ENCODE data around the gene UGT1A5. TPM values are rescaled to one million over a fixed set of nuclear protein-coding genes. Genes with fewer than 3 reads are reported as not detected.

Gene UGT1A5
- total and polyA plus RNA-seq, 2 experiments from 2014 or later: not detected

- Histone ChIP-seq H3K79me2 (replicated peaks; ENCODE audit: insufficient read depth) (no peaks in the 10 kb centered on the region), H3K36me3 (ENCODE audit: insufficient read depth) (no peaks in the 10 kb centered on the region), H3K27ac (ENCODE audit: low read depth) (no peak overlapping the region), H3K4me3 (no peak overlapping the region), H3K4me1 (ENCODE audit: insufficient read depth) (no peaks in the 10 kb centered on the region), H3K4me2 (no peak overlapping the region), H3K27me3 (ENCODE audit: insufficient read depth) (no peaks in the 10 kb centered on the region), H3F3A (replicated peaks; ENCODE audit: low read depth) (no peaks in the 10 kb centered on the region), H2AFZ (no peak overlapping the region), H4K20me1 (replicated peaks; ENCODE audit: insufficient read depth) (no peaks in the 10 kb centered on the region), H3K9me2 (ENCODE audit: insufficient read depth) (no peaks in the 10 kb centered on the region)
- peaks cover 3% of the 10 kb centered on the region for H3K27me3 Mint-ChIP-seq (ENCODE audit: insufficient read depth, low read depth, poor library complexity)
- no peaks in the 10 kb centered on the region for H3K4me1 Mint-ChIP-seq
- peaks cover 19% of the 10 kb centered on the region for H3K9me3 Mint-ChIP-seq
- H3K27ac Mint-ChIP-seq: no peak overlapping the region
- H3K4me3 Mint-ChIP-seq: no peak overlapping the region
- H3K36me3 Mint-ChIP-seq (ENCODE audit: low read depth): no peaks in the 10 kb centered on the region; the same call in 2 of the 3 replicates
- TF ChIP-seq, protein P1, sequence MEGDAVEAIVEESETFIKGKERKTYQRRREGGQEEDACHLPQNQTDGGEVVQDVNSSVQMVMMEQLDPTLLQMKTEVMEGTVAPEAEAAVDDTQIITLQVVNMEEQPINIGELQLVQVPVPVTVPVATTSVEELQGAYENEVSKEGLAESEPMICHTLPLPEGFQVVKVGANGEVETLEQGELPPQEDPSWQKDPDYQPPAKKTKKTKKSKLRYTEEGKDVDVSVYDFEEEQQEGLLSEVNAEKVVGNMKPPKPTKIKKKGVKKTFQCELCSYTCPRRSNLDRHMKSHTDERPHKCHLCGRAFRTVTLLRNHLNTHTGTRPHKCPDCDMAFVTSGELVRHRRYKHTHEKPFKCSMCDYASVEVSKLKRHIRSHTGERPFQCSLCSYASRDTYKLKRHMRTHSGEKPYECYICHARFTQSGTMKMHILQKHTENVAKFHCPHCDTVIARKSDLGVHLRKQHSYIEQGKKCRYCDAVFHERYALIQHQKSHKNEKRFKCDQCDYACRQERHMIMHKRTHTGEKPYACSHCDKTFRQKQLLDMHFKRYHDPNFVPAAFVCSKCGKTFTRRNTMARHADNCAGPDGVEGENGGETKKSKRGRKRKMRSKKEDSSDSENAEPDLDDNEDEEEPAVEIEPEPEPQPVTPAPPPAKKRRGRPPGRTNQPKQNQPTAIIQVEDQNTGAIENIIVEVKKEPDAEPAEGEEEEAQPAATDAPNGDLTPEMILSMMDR (conservative IDR thresholded peaks at IDR 0.05; ENCODE audit: low read depth in 2 of 2): no peak
- no peak for TF ChIP-seq STAT1 (IDR thresholded peaks at IDR 0.05; ENCODE audit: unreplicated experiment)
- TF ChIP-seq JUNB (IDR thresholded peaks at IDR 0.05; ENCODE audit: unreplicated experiment): no peak
- no peak for TF ChIP-seq ZNF114 (CRISPR knock-in tag; IDR thresholded peaks at IDR 0.05)
- TF ChIP-seq EZH2phosphoT487 (IDR thresholded peaks at IDR 0.05; ENCODE audit: unreplicated experiment): no peak
- no peak for TF ChIP-seq CREB1 (CRISPR knock-in tag; IDR thresholded peaks at IDR 0.05; ENCODE audit: low read depth)
- TF ChIP-seq EZH2 (IDR thresholded peaks at IDR 0.05; ENCODE audit: low read depth, unreplicated experiment): no peak
- TF ChIP-seq REST (IDR thresholded peaks at IDR 0.05; ENCODE audit: unreplicated experiment): no peak
- no peak for TF ChIP-seq NANOG (IDR thresholded peaks at IDR 0.05; ENCODE audit: borderline replicate concordance)
- TF ChIP-seq, protein P2, sequence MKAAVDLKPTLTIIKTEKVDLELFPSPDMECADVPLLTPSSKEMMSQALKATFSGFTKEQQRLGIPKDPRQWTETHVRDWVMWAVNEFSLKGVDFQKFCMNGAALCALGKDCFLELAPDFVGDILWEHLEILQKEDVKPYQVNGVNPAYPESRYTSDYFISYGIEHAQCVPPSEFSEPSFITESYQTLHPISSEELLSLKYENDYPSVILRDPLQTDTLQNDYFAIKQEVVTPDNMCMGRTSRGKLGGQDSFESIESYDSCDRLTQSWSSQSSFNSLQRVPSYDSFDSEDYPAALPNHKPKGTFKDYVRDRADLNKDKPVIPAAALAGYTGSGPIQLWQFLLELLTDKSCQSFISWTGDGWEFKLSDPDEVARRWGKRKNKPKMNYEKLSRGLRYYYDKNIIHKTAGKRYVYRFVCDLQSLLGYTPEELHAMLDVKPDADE (IDR thresholded peaks at IDR 0.05): no peak
- TF ChIP-seq POLR2AphosphoS5 (IDR thresholded peaks at IDR 0.05; ENCODE audit: low read depth): no peak
- TF ChIP-seq, protein P3, sequence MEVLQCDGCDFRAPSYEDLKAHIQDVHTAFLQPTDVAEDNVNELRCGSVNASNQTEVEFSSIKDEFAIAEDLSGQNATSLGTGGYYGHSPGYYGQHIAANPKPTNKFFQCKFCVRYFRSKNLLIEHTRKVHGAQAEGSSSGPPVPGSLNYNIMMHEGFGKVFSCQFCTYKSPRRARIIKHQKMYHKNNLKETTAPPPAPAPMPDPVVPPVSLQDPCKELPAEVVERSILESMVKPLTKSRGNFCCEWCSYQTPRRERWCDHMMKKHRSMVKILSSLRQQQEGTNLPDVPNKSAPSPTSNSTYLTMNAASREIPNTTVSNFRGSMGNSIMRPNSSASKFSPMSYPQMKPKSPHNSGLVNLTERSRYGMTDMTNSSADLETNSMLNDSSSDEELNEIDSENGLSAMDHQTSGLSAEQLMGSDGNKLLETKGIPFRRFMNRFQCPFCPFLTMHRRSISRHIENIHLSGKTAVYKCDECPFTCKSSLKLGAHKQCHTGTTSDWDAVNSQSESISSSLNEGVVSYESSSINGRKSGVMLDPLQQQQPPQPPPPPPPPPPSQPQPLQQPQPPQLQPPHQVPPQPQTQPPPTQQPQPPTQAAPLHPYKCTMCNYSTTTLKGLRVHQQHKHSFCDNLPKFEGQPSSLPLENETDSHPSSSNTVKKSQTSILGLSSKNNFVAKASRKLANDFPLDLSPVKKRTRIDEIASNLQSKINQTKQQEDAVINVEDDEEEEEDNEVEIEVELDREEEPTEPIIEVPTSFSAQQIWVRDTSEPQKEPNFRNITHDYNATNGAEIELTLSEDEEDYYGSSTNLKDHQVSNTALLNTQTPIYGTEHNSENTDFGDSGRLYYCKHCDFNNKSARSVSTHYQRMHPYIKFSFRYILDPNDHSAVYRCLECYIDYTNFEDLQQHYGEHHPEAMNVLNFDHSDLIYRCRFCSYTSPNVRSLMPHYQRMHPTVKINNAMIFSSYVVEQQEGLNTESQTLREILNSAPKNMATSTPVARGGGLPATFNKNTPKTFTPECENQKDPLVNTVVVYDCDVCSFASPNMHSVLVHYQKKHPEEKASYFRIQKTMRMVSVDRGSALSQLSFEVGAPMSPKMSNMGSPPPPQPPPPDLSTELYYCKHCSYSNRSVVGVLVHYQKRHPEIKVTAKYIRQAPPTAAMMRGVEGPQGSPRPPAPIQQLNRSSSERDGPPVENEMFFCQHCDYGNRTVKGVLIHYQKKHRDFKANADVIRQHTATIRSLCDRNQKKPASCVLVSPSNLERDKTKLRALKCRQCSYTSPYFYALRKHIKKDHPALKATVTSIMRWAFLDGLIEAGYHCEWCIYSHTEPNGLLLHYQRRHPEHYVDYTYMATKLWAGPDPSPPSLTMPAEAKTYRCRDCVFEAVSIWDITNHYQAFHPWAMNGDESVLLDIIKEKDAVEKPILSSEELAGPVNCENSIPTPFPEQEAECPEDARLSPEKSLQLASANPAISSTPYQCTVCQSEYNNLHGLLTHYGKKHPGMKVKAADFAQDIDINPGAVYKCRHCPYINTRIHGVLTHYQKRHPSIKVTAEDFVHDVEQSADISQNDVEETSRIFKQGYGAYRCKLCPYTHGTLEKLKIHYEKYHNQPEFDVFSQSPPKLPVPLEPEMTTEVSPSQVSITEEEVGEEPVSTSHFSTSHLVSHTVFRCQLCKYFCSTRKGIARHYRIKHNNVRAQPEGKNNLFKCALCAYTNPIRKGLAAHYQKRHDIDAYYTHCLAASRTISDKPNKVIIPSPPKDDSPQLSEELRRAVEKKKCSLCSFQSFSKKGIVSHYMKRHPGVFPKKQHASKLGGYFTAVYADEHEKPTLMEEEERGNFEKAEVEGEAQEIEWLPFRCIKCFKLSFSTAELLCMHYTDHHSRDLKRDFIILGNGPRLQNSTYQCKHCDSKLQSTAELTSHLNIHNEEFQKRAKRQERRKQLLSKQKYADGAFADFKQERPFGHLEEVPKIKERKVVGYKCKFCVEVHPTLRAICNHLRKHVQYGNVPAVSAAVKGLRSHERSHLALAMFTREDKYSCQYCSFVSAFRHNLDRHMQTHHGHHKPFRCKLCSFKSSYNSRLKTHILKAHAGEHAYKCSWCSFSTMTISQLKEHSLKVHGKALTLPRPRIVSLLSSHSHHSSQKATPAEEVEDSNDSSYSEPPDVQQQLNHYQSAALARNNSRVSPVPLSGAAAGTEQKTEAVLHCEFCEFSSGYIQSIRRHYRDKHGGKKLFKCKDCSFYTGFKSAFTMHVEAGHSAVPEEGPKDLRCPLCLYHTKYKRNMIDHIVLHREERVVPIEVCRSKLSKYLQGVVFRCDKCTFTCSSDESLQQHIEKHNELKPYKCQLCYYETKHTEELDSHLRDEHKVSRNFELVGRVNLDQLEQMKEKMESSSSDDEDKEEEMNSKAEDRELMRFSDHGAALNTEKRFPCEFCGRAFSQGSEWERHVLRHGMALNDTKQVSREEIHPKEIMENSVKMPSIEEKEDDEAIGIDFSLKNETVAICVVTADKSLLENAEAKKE (CRISPR knock-in tag; IDR thresholded peaks at IDR 0.05): no peak
- TF ChIP-seq ZNF331 (CRISPR knock-in tag; IDR thresholded peaks at IDR 0.05; ENCODE audit: low read depth): no peak
- DNase-seq (ENCODE audit: low spot score) (no peak), ATAC-seq (no peak)
Observed at GRCh38 chr2:233802132-233802815, 89.6 kb downstream of the UGT1A5 start.

Data from GM23338 (cell line).